ENCODE measurements around the gene PLCD1.
"Not testable (repeated sequence)": the region's sequence is repeated elsewhere in the genome, so short reads cannot be mapped to it uniquely, and the experiment has no call there.

PLCD1 gene

GRCh38 chr3:37997791-37998370, 31.6 kb downstream of the PLCD1 start:
- no peak for DNase-seq

- DNase-seq, result no peak
Observed at GRCh38 chr3:37997342-37997741, 32.1 kb downstream of the PLCD1 start.

- DNase-seq, result peak; percentile 82
Observed at GRCh38 chr3:37996785-37997301, 32.6 kb downstream of the PLCD1 start.

- no peak for DNase-seq
Observed at GRCh38 chr3:37995652-37996641, 33.5 kb downstream of the PLCD1 start.

GRCh38 chr3:37994639-37994972, 34.8 kb downstream of the PLCD1 start:
- DNase-seq, result no peak

- no peak for DNase-seq
Observed at GRCh38 chr3:37993820-37994638, 35.4 kb downstream of the PLCD1 start.

- no peak for DNase-seq
Observed at GRCh38 chr3:37993460-37993819, 36.0 kb downstream of the PLCD1 start.

GRCh38 chr3:37993067-37993455, 36.4 kb downstream of the PLCD1 start:
- DNase-seq, result no peak

GRCh38 chr3:37992271-37993066, 37.0 kb downstream of the PLCD1 start:
- DNase-seq, result no peak

GRCh38 chr3:37991823-37992222, 37.6 kb downstream of the PLCD1 start:
- DNase-seq, result no peak

GRCh38 chr3:37991109-37991508, 38.3 kb downstream of the PLCD1 start:
- no peak for DNase-seq

- DNase-seq, result no peak
Observed at GRCh38 chr3:37990527-37990926, 38.9 kb downstream of the PLCD1 start, which contains the start of gene VILL. Gene VILL, plus strand, starts transcription at chr3:37990786. Its CDS starts 2,887 bp downstream, at chr3:37993673.

- DNase-seq, result no peak
Observed at GRCh38 chr3:37989821-37990480, 39.5 kb downstream of the PLCD1 start.

GRCh38 chr3:37988931-37989525, 40.4 kb downstream of the PLCD1 start:
- no peak for DNase-seq

- not testable (repeated sequence) for DNase-seq
Observed at GRCh38 chr3:37988376-37988775, 41.1 kb downstream of the PLCD1 start.

GRCh38 chr3:37987751-37988179, 41.7 kb downstream of the PLCD1 start:
- no peak for DNase-seq

- DNase-seq, result no peak
Observed at GRCh38 chr3:37987315-37987697, 42.1 kb downstream of the PLCD1 start.

GRCh38 chr3:37986479-37987314, 42.7 kb downstream of the PLCD1 start:
- DNase-seq, result no peak

- no peak for DNase-seq
Observed at GRCh38 chr3:37985637-37986320, 43.7 kb downstream of the PLCD1 start.

- DNase-seq, result no peak
Observed at GRCh38 chr3:37984596-37984995, 44.8 kb downstream of the PLCD1 start.
